Activated CD4-positive, alpha-beta T cell treated with anti-CD3 and anti-CD28 coated beads, Interleukin-2, amount 50 U/mL, for 48 hours (primary cell): ENCODE measurements around the gene SOWAHD.
A peak's percentile ranks its signal among the peaks of the same experiment; 100 is the strongest.
"Not testable (repeated sequence)": the region's sequence is repeated elsewhere in the genome, so short reads cannot be mapped to it uniquely, and the experiment has no call there.

ENCODE experiments used
- DNase-seq, 2 experiments: peaks; one replicate each; pipeline ENCODE4 v3.0.0-alpha.2; 2020

SOWAHD gene

GRCh38 chrX:119759248-119759766, 919 bp downstream of the SOWAHD start:
- DNase-seq, result no peak

- no peak for DNase-seq
These were observed 1.9 kb downstream of the SOWAHD start for GRCh38 chrX:119760026-119760877.

- no peak for DNase-seq
These were observed 4.3 kb downstream of the SOWAHD start for GRCh38 chrX:119762718-119763117.

GRCh38 chrX:119763181-119763580, 4.8 kb downstream of the SOWAHD start:
- no peak for DNase-seq

GRCh38 chrX:119763836-119764387, 5.5 kb downstream of the SOWAHD start:
- DNase-seq, result no peak

GRCh38 chrX:119768436-119768835, 10.0 kb downstream of the SOWAHD start:
- DNase-seq, result not testable (repeated sequence)

GRCh38 chrX:119769388-119769787, 11.0 kb downstream of the SOWAHD start:
- not testable (repeated sequence) for DNase-seq

GRCh38 chrX:119775517-119776238, 17.3 kb downstream of the SOWAHD start:
- DNase-seq, result no peak

GRCh38 chrX:119778829-119779228, 20.4 kb downstream of the SOWAHD start:
- DNase-seq, result no peak

- no peak for DNase-seq
These were observed 24.6 kb downstream of the SOWAHD start for GRCh38 chrX:119783026-119783425.

- peak; percentile 48 to 57 for DNase-seq
These were observed 26.5 kb downstream of the SOWAHD start for GRCh38 chrX:119784747-119785446.

GRCh38 chrX:119790977-119791436, 32.6 kb downstream of the SOWAHD start:
- peak; percentile 26 to 38 for DNase-seq

- peak; percentile 75 to 83 for DNase-seq
These were observed 33.2 kb downstream of the SOWAHD start, which contains the start of gene RPL39 for GRCh38 chrX:119791437-119792231. Gene RPL39, minus strand, starts transcription at chrX:119791630. Its CDS starts 54 bp downstream, at chrX:119791576.

GRCh38 chrX:119801253-119802221, 43.1 kb downstream of the SOWAHD start:
- DNase-seq, result no peak

GRCh38 chrX:119802546-119802945, 44.2 kb downstream of the SOWAHD start:
- no peak for DNase-seq

- not testable (repeated sequence) for DNase-seq
These were observed 50.1 kb downstream of the SOWAHD start for GRCh38 chrX:119808461-119808860.

- DNase-seq, result no peak
These were observed 50.8 kb downstream of the SOWAHD start for GRCh38 chrX:119809185-119809666.
